HG03439 (cell line): ENCODE data around the gene ZNF280A.

ENCODE experiments used
- ATAC-seq: cut with Tn5 transposase; IDR thresholded peaks from one replicate; pipeline ENCODE4 v1.9.1; 2021; ENCODE audit warnings: mild to moderate bottlenecking, moderate library complexity; ENCODE audit not compliant: unreplicated experiment

The ZNF280A gene

DNA sequence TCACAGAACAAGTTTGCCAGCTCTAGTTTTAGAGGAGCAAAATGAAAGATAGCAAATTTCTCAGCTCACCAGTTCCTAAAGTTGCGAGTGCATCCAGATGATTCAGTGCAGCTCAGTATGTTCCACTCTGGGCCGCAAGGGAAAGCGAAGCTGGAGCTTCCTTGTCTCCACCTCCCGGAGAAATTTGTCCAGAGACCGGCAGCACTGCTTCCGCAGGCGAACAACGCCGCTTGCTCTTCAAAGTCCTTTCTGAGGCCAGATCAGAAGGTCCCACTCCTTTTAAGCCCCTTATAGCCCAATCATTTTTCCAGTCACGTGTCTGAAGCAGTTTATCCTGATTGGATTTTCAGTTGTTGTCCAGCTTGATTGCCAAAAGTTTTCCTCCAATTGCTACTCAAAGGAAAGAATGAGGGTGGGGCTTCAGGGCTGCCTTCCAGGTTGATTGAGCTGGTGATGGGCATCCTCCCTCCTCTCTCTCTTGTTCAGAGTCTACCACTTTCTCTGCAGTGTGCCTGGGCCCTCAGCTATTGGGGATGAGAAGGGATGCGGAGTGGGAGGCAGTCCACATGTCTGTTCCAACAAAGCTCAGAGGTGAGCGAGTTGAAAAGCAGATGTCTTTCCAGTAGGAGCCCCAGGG lies at the start of gene ZNF280A:
TSS of gene ZNF280A (minus strand) at position 251 of the 637 bp plus-strand sequence. CDS start 4,640 bp downstream, outside the sequence.
- ATAC-seq = no peak

DNA sequence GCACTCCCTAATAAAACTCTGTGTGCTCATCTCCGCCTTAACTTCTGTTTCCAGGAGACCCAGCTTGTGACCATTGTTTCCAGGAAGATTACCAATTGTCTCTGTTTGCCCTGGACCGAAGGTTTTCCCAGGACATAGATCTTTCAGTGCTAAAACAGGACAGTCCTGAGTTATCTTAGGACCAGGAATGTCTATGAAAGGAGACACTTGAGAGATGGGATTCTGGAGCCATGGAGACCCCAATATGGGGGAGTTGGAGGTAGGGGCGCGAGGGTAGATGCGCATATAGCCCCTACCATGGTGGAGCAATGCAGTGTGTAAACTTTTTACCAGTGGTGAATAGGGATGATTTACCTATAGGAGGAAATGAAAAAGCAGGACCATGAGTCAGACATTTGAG lies 49.1 kb upstream of the ZNF280A start:
- no peak for ATAC-seq

- ATAC-seq = no peak
These were observed 45.9 kb upstream of the ZNF280A start for GRCh38 chr22:22565981-22566380.

GRCh38 chr22:22558972-22559603 lies 39.0 kb upstream of the ZNF280A start, which contains the start of gene PRAME:
PRAME (minus strand) TSS chr22:22559265; CDS start chr22:22556832, 2,433 bp downstream.
- no peak for ATAC-seq

- no peak for ATAC-seq
These were observed 38.3 kb upstream of the ZNF280A start for GRCh38 chr22:22558071-22558971.

GRCh38 chr22:22556995-22557925 lies 37.2 kb upstream of the ZNF280A start:
- no peak for ATAC-seq

- no peak for ATAC-seq
These were observed 36.5 kb upstream of the ZNF280A start for GRCh38 chr22:22556578-22556977.

DNA sequence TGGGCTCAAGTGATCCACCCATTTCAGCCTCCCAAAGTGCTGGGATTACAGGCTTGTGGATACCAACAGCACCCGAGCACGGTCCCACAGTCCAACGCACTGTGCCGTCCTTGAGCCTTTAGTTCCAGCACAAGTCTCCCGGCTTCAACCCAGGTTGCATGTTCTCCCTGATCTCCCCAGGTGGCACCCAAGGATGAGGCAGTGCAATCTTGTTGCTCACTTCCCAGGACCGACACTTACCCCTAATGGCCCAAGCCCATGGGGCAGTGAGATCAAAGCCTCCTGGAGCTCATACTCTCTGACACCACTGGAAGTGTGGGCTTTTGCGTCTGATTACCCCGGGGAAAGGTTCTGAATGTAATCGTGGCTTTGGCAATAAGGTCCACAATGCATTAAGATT lies 35.5 kb upstream of the ZNF280A start:
- no peak for ATAC-seq

- ATAC-seq = no peak
These were observed 34.7 kb upstream of the ZNF280A start for GRCh38 chr22:22554587-22555284.

- ATAC-seq = no peak
These were observed 33.9 kb upstream of the ZNF280A start for GRCh38 chr22:22553735-22554586.

DNA sequence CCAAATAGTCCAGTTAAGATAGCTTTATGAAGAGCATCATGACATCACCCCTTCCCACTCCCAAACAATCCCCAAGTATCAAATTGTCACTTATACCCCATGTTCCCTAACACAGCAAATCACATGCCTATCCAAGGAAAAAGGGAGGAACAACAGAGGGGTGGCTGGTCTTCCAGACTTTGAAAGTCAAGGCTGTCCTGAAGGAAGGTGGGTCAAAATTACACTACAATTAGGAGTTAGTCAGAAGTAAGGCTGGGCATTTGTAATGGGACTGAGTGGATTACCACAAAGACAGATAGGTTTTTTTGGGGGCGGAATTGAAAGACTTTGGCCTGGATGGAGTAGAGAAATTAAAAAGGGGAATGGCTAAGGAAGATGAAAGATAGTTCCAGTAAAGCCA lies 33.1 kb upstream of the ZNF280A start:
- ATAC-seq = no peak

GRCh38 chr22:22552630-22553029 lies 32.6 kb upstream of the ZNF280A start:
- no peak for ATAC-seq

- no peak for ATAC-seq
These were observed 30.8 kb upstream of the ZNF280A start for GRCh38 chr22:22550789-22551434.

DNA sequence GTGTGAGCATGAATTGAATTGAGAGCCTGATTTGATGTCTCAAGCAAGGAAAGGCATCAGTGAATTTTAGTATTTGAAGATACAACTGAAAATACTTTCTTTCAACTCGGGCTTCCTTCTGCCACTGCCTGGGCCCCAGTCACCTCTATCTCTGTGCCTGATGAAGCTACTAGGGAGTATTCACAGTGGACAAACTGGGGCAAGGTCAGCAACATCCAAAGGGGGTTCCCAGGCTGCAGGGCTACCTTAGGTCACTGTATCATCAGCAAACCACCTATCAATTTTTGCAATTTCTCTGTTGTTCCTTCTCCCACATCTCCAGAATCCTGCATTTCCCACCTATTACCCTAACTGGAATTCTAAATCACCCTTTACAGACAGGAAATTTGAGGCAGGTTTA lies 28.8 kb upstream of the ZNF280A start:
- no peak for ATAC-seq

DNA sequence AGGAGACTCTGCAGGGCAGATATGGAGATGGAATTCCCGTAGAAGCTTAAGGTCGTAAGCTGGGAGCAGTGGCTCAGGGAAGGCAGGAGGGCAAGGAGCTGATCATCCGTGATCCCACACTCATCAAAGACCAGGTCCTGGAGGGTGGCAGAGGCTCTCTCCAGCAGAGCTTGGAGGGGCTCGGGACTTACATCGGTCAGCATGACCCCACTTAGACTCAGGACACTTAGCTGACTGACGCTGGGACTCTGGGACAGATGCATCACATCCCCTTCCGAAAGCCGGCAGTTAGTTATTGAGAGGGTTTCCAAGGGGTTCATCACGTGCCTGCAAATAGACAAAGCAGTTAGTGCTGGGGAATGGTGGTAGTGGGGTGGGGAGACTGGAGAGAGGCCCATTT lies 28.2 kb upstream of the ZNF280A start:
- ATAC-seq = no peak

- ATAC-seq = no peak
These were observed 27.7 kb upstream of the ZNF280A start for GRCh38 chr22:22547692-22548300.

GRCh38 chr22:22547226-22547625 lies 27.2 kb upstream of the ZNF280A start:
- no peak for ATAC-seq

DNA sequence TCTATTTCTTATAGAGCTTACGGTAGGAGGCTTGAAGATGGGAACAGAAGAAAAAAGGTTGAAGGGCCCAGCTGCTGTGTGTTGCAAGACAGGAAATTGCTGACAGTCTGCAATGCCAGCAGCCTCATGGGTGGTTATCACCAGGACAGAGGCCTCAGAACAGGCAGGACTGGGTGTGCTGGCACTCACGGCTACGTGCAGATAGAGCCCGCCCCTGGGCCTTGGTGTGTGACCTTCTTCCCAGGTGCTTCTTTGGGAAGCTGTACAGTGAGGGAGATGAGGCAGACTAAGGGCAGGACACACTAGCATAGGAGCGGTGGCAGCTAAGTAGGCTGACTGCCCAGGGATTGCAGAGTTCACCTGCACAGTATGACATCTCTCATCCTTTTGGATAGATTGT lies 26.4 kb upstream of the ZNF280A start:
- no peak for ATAC-seq
